Peyer's patch (tissue), 4 donors: ENCODE data around the gene STRIT1. TPM values are rescaled to one million over a fixed set of nuclear protein-coding genes. Genes with fewer than 3 reads are reported as not detected.

Experiments
- DNase-seq, 3 donors: peaks; one replicate each; pipeline ENCODE4 v3.0.0-alpha.2; 2017 to 2019
- H3K27ac ChIP-seq, 4 donors: fragments of 200-600 bp; sonication (generic); one replicate each; pipeline ENCODE4 v1.5.1; 2016 to 2019
- H3K27me3 ChIP-seq, 2 donors: fragments of 200-600 bp; sonication (generic); one replicate each; pipeline ENCODE4 v1.5.1; 2019
- H3K36me3 ChIP-seq, 3 donors: fragments of 200-600 bp; sonication (generic); one replicate each; pipeline ENCODE4 v1.5.1; 2016 to 2019
- H3K4me1 ChIP-seq, 4 donors: fragments of 200-600 bp; sonication (generic); one replicate each; pipeline ENCODE4 v1.5.1; 2016 to 2019
- H3K4me3 ChIP-seq, 4 donors: fragments of 200-600 bp; sonication (generic); 1 replicate in 3 of 4; 2 replicates in 1 of 4; pipeline ENCODE4 v1.5.1; 2016 to 2019; ENCODE audit warnings: mild to moderate bottlenecking in 1 of 4
- H3K9me3 ChIP-seq, 4 donors: fragments of 200-600 bp; sonication (generic); one replicate each; pipeline ENCODE4 v1.5.1; 2016 to 2019; ENCODE audit warnings: mild to moderate bottlenecking in 1 of 4
- CTCF ChIP-seq, 6 experiments: fragments of 450-650 bp in 4 of 6; fragments of 200-600 bp in 2 of 6; sonication (generic) in 1 of 6; IDR thresholded peaks; one replicate each; pipeline ENCODE4 v1.5.1; 2017 to 2019; ENCODE audit warnings: antibody characterized with exemption in 6 of 6, mild to moderate bottlenecking in 3 of 6, moderate library complexity in 1 of 6
- POLR2A ChIP-seq, 2 donors: fragments of 450-650 bp; IDR thresholded peaks; one replicate each; pipeline ENCODE4 v1.5.1; 2017; ENCODE audit warnings: antibody characterized with exemption in 2 of 2, mild to moderate bottlenecking in 2 of 2, moderate library complexity in 2 of 2
- total RNA-seq, 4 donors: library from RNA; depleted of rRNA; stranded (reverse); fragments of >200 nt; gene quantifications; one replicate each; pipeline ENCODE4 v1.1.0, GENCODE V29; 2016

The STRIT1 gene
- total RNA-seq: not detected

GRCh38 chr3:155293516-155293915 lies at the start of gene STRIT1:
Gene STRIT1 (minus strand): TSS chr3:155293683.
- H3K4me1 ChIP-seq: no peaks in the 10 kb centered on the region
- H3K36me3 ChIP-seq: no peaks in the 10 kb centered on the region
- H3K9me3 ChIP-seq: peaks cover 0 to 4% (median 0%) of the 10 kb centered on the region in 4 donors
- TF ChIP-seq CTCF (IDR thresholded peaks at IDR 0.05) (no peak), POLR2A (IDR thresholded peaks at IDR 0.05) (no peak)
- no peaks in the 10 kb centered on the region for H3K27me3 ChIP-seq
- no peak within 1 kb of the TSS for H3K27ac ChIP-seq
- H3K4me3 ChIP-seq: no peak within 1 kb of the TSS
- DNase-seq: no peak

GRCh38 chr3:155342344-155342743 lies 48.9 kb upstream of the STRIT1 start:
- Histone ChIP-seq H3K27ac (no peak overlapping the region), H3K27me3 (no peaks in the 10 kb centered on the region), H3K4me1 (no peaks in the 10 kb centered on the region), H3K9me3 (no peaks in the 10 kb centered on the region), H3K4me3 (no peak overlapping the region), H3K36me3 (no peaks in the 10 kb centered on the region)
- TF ChIP-seq POLR2A (IDR thresholded peaks at IDR 0.05) (no peak), CTCF (IDR thresholded peaks at IDR 0.05) (no peak)
- no peak for DNase-seq

GRCh38 chr3:155339052-155339451 lies 45.6 kb upstream of the STRIT1 start:
- TF ChIP-seq POLR2A (IDR thresholded peaks at IDR 0.05): no peak
- no peak for TF ChIP-seq CTCF (IDR thresholded peaks at IDR 0.05)
- no peaks in the 10 kb centered on the region for H3K4me1 ChIP-seq
- H3K27me3 ChIP-seq: no peaks in the 10 kb centered on the region

GRCh38 chr3:155335724-155336354 lies 42.4 kb upstream of the STRIT1 start:
- no peaks in the 10 kb centered on the region for H3K36me3 ChIP-seq
- TF ChIP-seq CTCF (IDR thresholded peaks at IDR 0.05): no peak
- no peak for TF ChIP-seq POLR2A (IDR thresholded peaks at IDR 0.05)
- no peak overlapping the region for H3K27ac ChIP-seq
- no peak for DNase-seq
- no peaks in the 10 kb centered on the region for H3K9me3 ChIP-seq
- H3K4me3 ChIP-seq: no peak overlapping the region
- H3K27me3 ChIP-seq: no peaks in the 10 kb centered on the region
- no peaks in the 10 kb centered on the region for H3K4me1 ChIP-seq

More at GRCh38 chr3:155339052-155339451, 45.6 kb upstream of the STRIT1 start:
- Histone ChIP-seq H3K27ac (no peak overlapping the region), H3K36me3 (no peaks in the 10 kb centered on the region), H3K4me3 (no peak overlapping the region), H3K9me3 (no peaks in the 10 kb centered on the region)
- no peak for DNase-seq

- TF ChIP-seq CTCF (IDR thresholded peaks at IDR 0.05) (no peak), POLR2A (IDR thresholded peaks at IDR 0.05) (no peak)
- no peaks in the 10 kb centered on the region for H3K27me3 ChIP-seq
- no peaks in the 10 kb centered on the region for H3K36me3 ChIP-seq
Measured at GRCh38 chr3:155334914-155335723, 41.6 kb upstream of the STRIT1 start.

More at GRCh38 chr3:155334914-155335723, 41.6 kb upstream of the STRIT1 start:
- no peaks in the 10 kb centered on the region for H3K4me1 ChIP-seq
- DNase-seq: no peak
- H3K9me3 ChIP-seq: no peaks in the 10 kb centered on the region
- H3K4me3 ChIP-seq: no peak overlapping the region
- no peak overlapping the region for H3K27ac ChIP-seq
